Thymus (tissue), 11 donors: ENCODE measurements around the gene TRAPPC2B. TPM values are rescaled to one million over a fixed set of nuclear protein-coding genes. Genes with fewer than 3 reads are reported as not detected.
A peak's percentile ranks its signal among the peaks of the same experiment; 100 is the strongest.
"Not testable (repeated sequence)": the region's sequence is repeated elsewhere in the genome, so short reads cannot be mapped to it uniquely, and the experiment has no call there.

Source experiments
- DNase-seq, 9 donors: peaks; one replicate each; pipeline ENCODE4 v3.0.0-alpha.2; 2013; ENCODE audit warnings: low spot score in 9 of 9, low read depth in 6 of 9, missing footprints in 1 of 9
- H3K27ac ChIP-seq, 2 donors: one replicate each; pipeline ENCODE4 v1.5.1; 2013; ENCODE audit warnings: control low read depth in 1 of 2, low read depth in 1 of 2, low read length in 1 of 2, mild to moderate bottlenecking in 1 of 2, moderate library complexity in 1 of 2
- H3K27me3 ChIP-seq, 2 donors: one replicate each; pipeline ENCODE4 v1.5.1; 2013; ENCODE audit warnings: low read length in 1 of 2; ENCODE audit not compliant: control insufficient read depth in 2 of 2, insufficient read depth in 1 of 2
- H3K36me3 ChIP-seq, 2 donors: one replicate each; pipeline ENCODE4 v1.5.1; 2013; ENCODE audit warnings: low read length in 1 of 2, mild to moderate bottlenecking in 1 of 2, moderate library complexity in 1 of 2; ENCODE audit not compliant: control insufficient read depth in 2 of 2, insufficient read depth in 2 of 2
- H3K4me1 ChIP-seq, 2 donors: one replicate each; pipeline ENCODE4 v1.5.1; 2013; ENCODE audit warnings: low read length in 2 of 2; ENCODE audit not compliant: control insufficient read depth in 2 of 2, insufficient read depth in 2 of 2
- H3K4me3 ChIP-seq, 2 donors: one replicate each; pipeline ENCODE4 v1.5.1; 2013; ENCODE audit warnings: low read length in 2 of 2, control low read depth in 1 of 2, mild to moderate bottlenecking in 1 of 2
- H3K9me3 ChIP-seq, 2 donors: one replicate each; pipeline ENCODE4 v1.5.1; 2013; ENCODE audit warnings: low read length in 1 of 2, mild to moderate bottlenecking in 1 of 2; ENCODE audit not compliant: control insufficient read depth in 2 of 2, insufficient read depth in 1 of 2
- WGBS: extraction: QIAGEN DNeasy Blood & Tissue Kit; methylation state at CpG from one replicate; pipeline ENCODE4 v1.1.7; 2013; 5-methylcytosine and 5-hydroxymethylcytosine counted together
- polyA plus RNA-seq: library from polyadenylated mRNA; stranded (reverse); fragments of 200-250 nt; gene quantifications from one replicate; pipeline ENCODE4 v1.2.3, GENCODE V29; 2013
- total RNA-seq: library from RNA; stranded (reverse); fragments of 120-200 nt; gene quantifications from one replicate; pipeline ENCODE4 v1.2.4, GENCODE V29; 2013
- donor health status: healthy.

TRAPPC2B gene
- total and polyA plus RNA-seq, 2 donors, result 23.7 to 42.2 TPM

- Histone ChIP-seq H3K4me1 (peaks cover 0 to 1% of the 10 kb centered on the region in 2 donors), H3K27ac (no peak overlapping the region), H3K9me3 (peaks cover 0 to 4% of the 10 kb centered on the region in 2 donors), H3K36me3 (peaks cover 47 to 51% of the 10 kb centered on the region in 2 donors), H3K4me3 (no peak overlapping the region), H3K27me3 (no peaks in the 10 kb centered on the region)
- WGBS, result over 99% methylated on average over 5 of the region's 5 CpGs
- DNase-seq, result no peak
Measured at GRCh38 chr19:57357406-57357805, 5.9 kb upstream of the TRAPPC2B start.

- Histone ChIP-seq H3K4me3 (no peak overlapping the region), H3K4me1 (peaks cover 11% of the 10 kb centered on the region in 2 donors), H3K9me3 (peaks cover 0 to 4% of the 10 kb centered on the region in 2 donors), H3K27ac (no peak overlapping the region), H3K36me3 (peaks cover 42 to 47% of the 10 kb centered on the region in 2 donors), H3K27me3 (no peaks in the 10 kb centered on the region)
- no peak for DNase-seq
Measured at GRCh38 chr19:57359300-57359699, 4.1 kb upstream of the TRAPPC2B start.

- Histone ChIP-seq H3K27ac (peak overlapping the region in 1 of 2 donors; percentile 91), H3K27me3 (no peaks in the 10 kb centered on the region), H3K4me1 (peaks cover 11% of the 10 kb centered on the region in 2 donors), H3K36me3 (peaks cover 15 to 17% of the 10 kb centered on the region in 2 donors), H3K9me3 (no peaks in the 10 kb centered on the region), H3K4me3 (peak overlapping the region in 1 of 2 donors; percentile 70)
- no peak for DNase-seq
- WGBS, result 95% methylated on average over 2 of the region's 2 CpGs
Measured at GRCh38 chr19:57362419-57362818, 932 bp upstream of the TRAPPC2B start.

- H3K4me3 ChIP-seq, result peak overlapping the region; percentile 67 to 70
- H3K27ac ChIP-seq, result peak overlapping the region; percentile 91
- peaks cover 11% of the 10 kb centered on the region in 2 donors for H3K4me1 ChIP-seq
- no peaks in the 10 kb centered on the region for H3K9me3 ChIP-seq
- peaks cover 4 to 11% of the 10 kb centered on the region in 2 donors for H3K36me3 ChIP-seq
- DNase-seq, result no peak
- no peaks in the 10 kb centered on the region for H3K27me3 ChIP-seq
- 1% methylated on average over 18 of the region's 18 CpGs for WGBS
Measured at GRCh38 chr19:57363688-57364181, 384 bp downstream of the TRAPPC2B start.

GRCh38 chr19:57366776-57367175 lies 3.4 kb downstream of the TRAPPC2B start:
- DNase-seq, result no peak
- Histone ChIP-seq H3K36me3 (peaks cover 1 to 6% of the 10 kb centered on the region in 2 donors), H3K27me3 (no peaks in the 10 kb centered on the region), H3K9me3 (no peaks in the 10 kb centered on the region), H3K4me3 (no peak overlapping the region), H3K27ac (no peak overlapping the region), H3K4me1 (peaks cover 11% of the 10 kb centered on the region in 2 donors)
- 98% methylated on average over 2 of the region's 2 CpGs for WGBS

GRCh38 chr19:57374179-57374578 lies 10.8 kb downstream of the TRAPPC2B start:
- no peak overlapping the region for H3K27ac ChIP-seq
- no peak for DNase-seq
- H3K36me3 ChIP-seq, result peaks cover 23 to 52% of the 10 kb centered on the region in 2 donors
- H3K4me3 ChIP-seq, result no peak overlapping the region
- H3K27me3 ChIP-seq, result no peaks in the 10 kb centered on the region
- no peaks in the 10 kb centered on the region for H3K4me1 ChIP-seq
- WGBS, result 99% methylated on average over 6 of the region's 6 CpGs
- H3K9me3 ChIP-seq, result peaks cover 20 to 23% of the 10 kb centered on the region in 2 donors

- Histone ChIP-seq H3K36me3 (peaks cover 23 to 52% of the 10 kb centered on the region in 2 donors), H3K9me3 (peaks cover 20 to 23% of the 10 kb centered on the region in 2 donors)
- not testable (repeated sequence) for H3K27ac ChIP-seq, H3K4me1 ChIP-seq, DNase-seq, H3K27me3 ChIP-seq, H3K4me3 ChIP-seq
- WGBS, result 97% methylated on average over 2 of the region's 2 CpGs
Measured at GRCh38 chr19:57374647-57375046, 11.3 kb downstream of the TRAPPC2B start.

GRCh38 chr19:57376151-57376550 lies 12.8 kb downstream of the TRAPPC2B start:
- H3K27ac ChIP-seq, result no peak overlapping the region
- peaks cover 23 to 52% of the 10 kb centered on the region in 2 donors for H3K36me3 ChIP-seq
- no peaks in the 10 kb centered on the region for H3K4me1 ChIP-seq
- WGBS, result 97% methylated on average over 6 of the region's 6 CpGs
- H3K27me3 ChIP-seq, result no peaks in the 10 kb centered on the region
- DNase-seq, result no peak
- H3K9me3 ChIP-seq, result peaks cover 20 to 23% of the 10 kb centered on the region in 2 donors
- no peak overlapping the region for H3K4me3 ChIP-seq

- H3K27ac ChIP-seq, result no peak overlapping the region
- H3K4me3 ChIP-seq, result no peak overlapping the region
- no peaks in the 10 kb centered on the region for H3K4me1 ChIP-seq
- 97% methylated on average over 3 of the region's 3 CpGs for WGBS
- peaks cover 20 to 23% of the 10 kb centered on the region in 2 donors for H3K9me3 ChIP-seq
- H3K36me3 ChIP-seq, result peaks cover 13 to 42% of the 10 kb centered on the region in 2 donors
- no peak for DNase-seq
- H3K27me3 ChIP-seq, result no peaks in the 10 kb centered on the region
Measured at GRCh38 chr19:57377498-57378146, 14.3 kb downstream of the TRAPPC2B start.
